Thoracic aorta (tissue), 2 donors: ENCODE data around the gene HEXD. TPM values are rescaled to one million over a fixed set of nuclear protein-coding genes. Genes with fewer than 3 reads are reported as not detected.

Source experiments
- ATAC-seq: fragments of 150-250 bp; one replicate; pipeline ENCODE4 v1.8.0; 2017; ENCODE audit warnings: low read depth; ENCODE audit not compliant: insufficient number of reproducible peaks, low FRiP score
- DNase-seq: peaks from one replicate; pipeline ENCODE4 v3.0.0-alpha.2; 2020; ENCODE audit warnings: low spot score
- H3K27ac ChIP-seq, 2 donors: fragments of 200-600 bp; sonication (generic); 1 replicate in 1 of 2; 2 replicates in 1 of 2; pipeline ENCODE4 v1.5.1; 2016; ENCODE audit warnings: mild to moderate bottlenecking in 2 of 2, moderate library complexity in 2 of 2
- H3K27me3 ChIP-seq: fragments of 200-600 bp; sonication (generic); replicated peaks from 2 replicates; pipeline ENCODE4 v1.6.0; 2016; ENCODE audit warnings: mild to moderate bottlenecking; ENCODE audit not compliant: insufficient read depth
- H3K36me3 ChIP-seq: fragments of 200-600 bp; sonication (generic); one replicate; pipeline ENCODE4 v1.5.1; 2016
- H3K4me1 ChIP-seq, 2 donors: fragments of 200-600 bp; sonication (generic); 1 replicate in 1 of 2; 2 replicates in 1 of 2; pipeline versions ENCODE4 v1.5.1 to v1.6.0; 2016; ENCODE audit warnings: low read depth in 2 of 2, mild to moderate bottlenecking in 1 of 2; ENCODE audit not compliant: control insufficient read depth in 1 of 2
- H3K4me3 ChIP-seq: fragments of 200-600 bp; sonication (generic); 2 replicates; pipeline ENCODE4 v1.5.1; 2016; ENCODE audit warnings: mild to moderate bottlenecking
- H3K9me3 ChIP-seq: fragments of 200-600 bp; sonication (generic); 2 replicates; pipeline ENCODE4 v1.5.1; 2016
- total RNA-seq, 2 donors: library from RNA; depleted of rRNA; stranded (reverse); fragments of >200 nt; gene quantifications; one replicate each; pipeline versions ENCODE4 v1.1.0 to v1.2.3, GENCODE V29; 2016
- TF ChIP-seq, protein P1 (sequence below): fragments of 200-600 bp; sonication (generic); IDR thresholded peaks from one replicate; pipeline ENCODE4 v1.5.1; 2019; ENCODE audit warnings: antibody characterized with exemption

Gene HEXD
- total RNA-seq, 2 donors from 2014 or later: 31.4 to 34.7 TPM

DNA sequence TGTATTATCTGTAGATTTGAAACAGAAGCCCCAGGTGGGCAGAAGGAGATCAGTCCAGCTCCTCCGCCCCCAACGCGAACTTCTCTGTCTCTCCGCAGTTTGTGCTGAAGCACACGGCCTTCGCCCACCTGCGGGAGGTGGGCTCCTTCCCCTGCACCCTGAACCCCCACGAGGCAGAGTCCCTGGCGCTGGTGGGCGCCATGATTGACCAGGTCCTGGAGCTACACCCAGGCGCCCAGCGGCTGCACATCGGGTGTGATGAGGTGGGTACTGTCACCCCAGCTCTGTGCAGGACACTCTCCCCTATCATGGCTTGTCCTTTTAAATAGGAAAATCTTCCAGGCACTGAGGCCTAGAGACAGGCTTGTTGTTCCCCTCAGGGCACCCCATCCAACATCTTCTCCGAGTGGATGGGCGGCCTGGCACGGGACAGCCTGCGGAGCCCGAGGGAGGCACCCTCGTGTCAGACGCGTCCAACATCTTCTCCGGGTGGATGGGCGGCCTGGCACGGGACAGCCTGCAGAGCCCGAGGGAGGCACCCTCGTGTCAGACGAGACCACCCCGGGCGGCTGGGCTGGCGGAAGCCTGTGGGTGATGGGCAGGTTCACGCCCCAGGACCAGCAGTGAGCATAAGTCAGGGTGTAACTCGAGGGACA, 15.5 kb downstream of the HEXD start:
- Histone ChIP-seq H3K27me3 (no peaks in the 10 kb centered on the region), H3K4me3 (no peak overlapping the region), H3K9me3 (no peaks in the 10 kb centered on the region), H3K4me1 (no peaks in the 10 kb centered on the region), H3K27ac (no peak overlapping the region), H3K36me3 (no peaks in the 10 kb centered on the region)
- DNase-seq (no peak), ATAC-seq (no peak)
- TF ChIP-seq, protein P1, sequence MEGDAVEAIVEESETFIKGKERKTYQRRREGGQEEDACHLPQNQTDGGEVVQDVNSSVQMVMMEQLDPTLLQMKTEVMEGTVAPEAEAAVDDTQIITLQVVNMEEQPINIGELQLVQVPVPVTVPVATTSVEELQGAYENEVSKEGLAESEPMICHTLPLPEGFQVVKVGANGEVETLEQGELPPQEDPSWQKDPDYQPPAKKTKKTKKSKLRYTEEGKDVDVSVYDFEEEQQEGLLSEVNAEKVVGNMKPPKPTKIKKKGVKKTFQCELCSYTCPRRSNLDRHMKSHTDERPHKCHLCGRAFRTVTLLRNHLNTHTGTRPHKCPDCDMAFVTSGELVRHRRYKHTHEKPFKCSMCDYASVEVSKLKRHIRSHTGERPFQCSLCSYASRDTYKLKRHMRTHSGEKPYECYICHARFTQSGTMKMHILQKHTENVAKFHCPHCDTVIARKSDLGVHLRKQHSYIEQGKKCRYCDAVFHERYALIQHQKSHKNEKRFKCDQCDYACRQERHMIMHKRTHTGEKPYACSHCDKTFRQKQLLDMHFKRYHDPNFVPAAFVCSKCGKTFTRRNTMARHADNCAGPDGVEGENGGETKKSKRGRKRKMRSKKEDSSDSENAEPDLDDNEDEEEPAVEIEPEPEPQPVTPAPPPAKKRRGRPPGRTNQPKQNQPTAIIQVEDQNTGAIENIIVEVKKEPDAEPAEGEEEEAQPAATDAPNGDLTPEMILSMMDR: no peak

DNA sequence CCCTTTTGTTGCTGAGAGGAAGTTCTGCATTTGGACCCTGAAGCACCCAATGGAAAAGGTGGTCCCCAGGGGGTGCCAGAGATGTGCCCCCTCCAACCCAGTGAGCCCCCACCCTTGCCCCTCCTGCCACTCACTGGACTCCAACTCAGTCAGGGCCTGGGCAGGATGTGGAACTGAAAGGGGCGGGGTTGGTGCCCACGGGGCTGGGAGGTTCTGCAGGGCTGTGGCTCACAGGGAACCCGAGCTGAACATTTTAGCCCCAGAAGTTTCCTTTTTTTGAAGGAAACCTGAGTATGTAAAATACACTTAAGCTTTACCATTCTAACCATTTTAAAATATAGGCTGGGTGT, 16.0 kb downstream of the HEXD start:
- no peak for ATAC-seq
- Histone ChIP-seq H3K9me3 (no peaks in the 10 kb centered on the region), H3K36me3 (no peaks in the 10 kb centered on the region), H3K4me1 (no peaks in the 10 kb centered on the region), H3K27ac (no peak overlapping the region), H3K27me3 (no peaks in the 10 kb centered on the region), H3K4me3 (no peak overlapping the region)
- no peak for DNase-seq
- TF ChIP-seq, protein P1: no peak

DNA sequence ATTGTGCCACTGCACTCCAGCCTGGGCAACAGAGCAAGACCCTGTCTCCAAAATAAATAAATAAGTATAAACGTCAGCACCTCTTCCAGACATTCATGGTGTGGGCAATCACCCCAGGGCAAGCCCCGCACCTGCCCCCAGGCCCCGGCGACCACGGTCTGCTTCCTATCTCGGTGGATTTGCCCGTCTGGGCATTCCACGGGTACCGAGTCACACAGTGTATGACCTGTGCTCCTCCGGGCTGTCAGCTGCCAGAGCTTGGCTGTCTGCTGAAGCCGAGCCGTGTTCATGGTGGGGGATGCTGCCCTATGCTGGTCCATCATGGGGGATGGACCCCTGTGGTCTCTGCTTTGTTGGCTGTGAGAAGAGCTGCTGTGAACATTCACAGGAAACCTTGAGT, 17.0 kb downstream of the HEXD start:
- TF ChIP-seq, protein P1: no peak
- no peaks in the 10 kb centered on the region for H3K4me1 ChIP-seq
- ATAC-seq: no peak
- no peak overlapping the region for H3K4me3 ChIP-seq
- no peak overlapping the region for H3K27ac ChIP-seq
- no peaks in the 10 kb centered on the region for H3K9me3 ChIP-seq
- no peaks in the 10 kb centered on the region for H3K27me3 ChIP-seq
- no peak for DNase-seq
- H3K36me3 ChIP-seq: no peaks in the 10 kb centered on the region

DNA sequence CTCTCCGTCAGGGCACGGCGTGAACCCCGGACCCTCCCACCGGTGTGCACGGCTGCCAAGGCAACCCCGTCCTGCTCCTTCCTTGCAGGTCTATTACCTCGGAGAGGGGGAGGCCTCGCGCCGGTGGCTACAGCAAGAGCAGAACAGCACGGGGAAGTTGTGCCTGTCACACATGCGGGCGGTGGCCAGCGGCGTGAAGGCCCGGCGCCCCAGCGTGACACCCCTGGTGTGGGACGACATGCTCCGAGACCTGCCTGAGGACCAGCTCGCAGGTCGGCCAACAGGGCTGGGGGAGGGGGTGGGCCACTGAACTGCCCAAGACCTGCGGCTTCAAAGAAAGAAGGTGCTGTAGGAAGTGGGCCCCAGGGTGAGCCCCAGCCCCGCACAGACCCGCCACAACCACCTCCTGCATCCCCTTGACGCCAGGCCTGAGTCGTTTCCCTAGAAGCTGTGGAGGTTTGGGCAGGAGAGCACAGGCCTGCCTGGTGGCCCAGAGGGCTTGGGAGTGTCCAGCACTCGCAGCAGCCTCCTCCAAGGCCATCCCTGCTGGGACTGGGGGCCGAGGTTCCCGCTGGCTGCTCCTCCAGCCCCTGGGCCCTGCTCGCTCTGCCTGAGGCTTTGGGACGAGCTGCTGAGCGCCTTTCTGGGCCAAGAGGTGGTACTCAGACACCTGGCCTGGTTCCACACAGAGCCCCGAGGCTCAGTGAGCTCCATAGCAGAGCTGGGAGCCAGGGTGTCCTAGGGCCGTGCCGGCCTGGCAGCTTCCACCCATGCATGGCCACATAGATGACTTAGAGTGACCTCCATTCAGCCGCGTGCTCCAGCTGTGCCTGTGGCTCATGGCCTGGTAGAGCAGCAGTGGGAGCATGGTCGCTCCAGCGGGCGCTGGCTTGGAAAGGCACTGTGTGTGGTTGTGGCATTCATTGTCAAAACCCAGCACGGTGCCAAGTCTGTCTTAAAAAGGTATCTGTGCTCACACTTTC, 17.7 kb downstream of the HEXD start:
- no peaks in the 10 kb centered on the region for H3K9me3 ChIP-seq
- DNase-seq (no peak), ATAC-seq (no peak)
- H3K4me1 ChIP-seq: no peaks in the 10 kb centered on the region
- no peak overlapping the region for H3K27ac ChIP-seq
- H3K4me3 ChIP-seq: no peak overlapping the region
- no peaks in the 10 kb centered on the region for H3K27me3 ChIP-seq
- TF ChIP-seq, protein P1: no peak
- no peaks in the 10 kb centered on the region for H3K36me3 ChIP-seq

DNA sequence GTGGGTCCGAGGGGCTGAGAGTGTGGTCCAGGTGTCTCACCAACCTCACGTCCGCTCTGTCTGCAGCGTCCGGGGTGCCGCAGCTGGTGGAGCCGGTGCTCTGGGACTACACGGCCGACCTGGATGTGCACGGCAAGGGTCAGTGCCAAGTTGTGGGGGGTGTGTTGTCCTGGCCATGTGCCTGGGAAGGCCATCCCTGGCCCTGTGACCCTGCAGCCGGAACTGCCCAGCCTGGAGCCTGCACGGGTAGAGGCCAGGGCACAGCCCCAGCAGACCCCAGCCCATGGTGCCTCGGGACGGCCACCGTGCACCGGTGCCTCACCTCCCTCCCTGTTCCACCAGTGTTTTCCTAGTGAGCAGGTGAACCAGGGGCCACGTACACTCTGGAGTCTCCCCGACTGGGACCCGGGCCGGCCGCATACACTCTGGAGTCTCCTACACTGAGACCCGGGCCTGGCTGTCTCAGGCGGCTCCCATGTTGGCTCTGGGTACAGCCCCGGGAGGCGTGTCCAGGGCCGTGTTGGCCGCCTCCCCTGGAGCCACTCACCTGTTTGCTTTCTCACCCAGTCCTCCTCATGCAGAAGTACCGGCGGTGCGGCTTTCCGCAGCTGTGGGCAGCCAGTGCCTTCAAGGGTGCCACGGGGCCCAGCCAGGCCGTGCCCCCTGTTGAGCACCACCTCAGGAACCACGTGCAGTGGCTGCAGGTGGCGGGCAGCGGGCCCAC, 18.6 kb downstream of the HEXD start:
- Histone ChIP-seq H3K27me3 (no peaks in the 10 kb centered on the region), H3K27ac (no peak overlapping the region), H3K4me1 (no peaks in the 10 kb centered on the region), H3K4me3 (no peak overlapping the region), H3K36me3 (peaks cover 2% of the 10 kb centered on the region), H3K9me3 (no peaks in the 10 kb centered on the region)
- TF ChIP-seq, protein P1: no peak
- DNase-seq (no peak), ATAC-seq (no peak)
